Suprapubic skin (tissue), 4 donors: ENCODE measurements around the gene CDKN2B. TPM values are rescaled to one million over a fixed set of nuclear protein-coding genes. Genes with fewer than 3 reads are reported as not detected.

Experiments
- DNase-seq, 2 donors: peaks; one replicate each; pipeline ENCODE4 v3.0.0-alpha.2; 2019; ENCODE audit warnings: low spot score in 2 of 2
- H3K27ac ChIP-seq: fragments of 200-600 bp; sonication (generic); one replicate; pipeline ENCODE4 v1.5.1; 2019
- H3K27me3 ChIP-seq: fragments of 200-600 bp; sonication (generic); one replicate; pipeline ENCODE4 v1.5.1; 2019
- H3K36me3 ChIP-seq: fragments of 200-600 bp; sonication (generic); one replicate; pipeline ENCODE4 v1.5.1; 2019
- H3K4me1 ChIP-seq: fragments of 200-600 bp; sonication (generic); one replicate; pipeline ENCODE4 v1.5.1; 2019
- H3K4me3 ChIP-seq: fragments of 200-600 bp; sonication (generic); one replicate; pipeline ENCODE4 v1.5.1; 2019; ENCODE audit warnings: mild to moderate bottlenecking
- H3K9me3 ChIP-seq: fragments of 200-600 bp; sonication (generic); one replicate; pipeline ENCODE4 v1.5.1; 2019
- EP300 ChIP-seq: sonication (generic); formaldehyde crosslinking; IDR thresholded peaks from one replicate; pipeline ENCODE4 v1.6.1; 2017; ENCODE audit warnings: antibody characterized with exemption
- POLR2A ChIP-seq, 2 donors: fragments of 450-650 bp; IDR thresholded peaks; one replicate each; pipeline ENCODE4 v1.6.1; 2017; ENCODE audit warnings: antibody characterized with exemption in 2 of 2, mild to moderate bottlenecking in 2 of 2, moderate library complexity in 2 of 2
- POLR2AphosphoS5 ChIP-seq, 3 donors: sonication (generic); formaldehyde crosslinking; IDR thresholded peaks; one replicate each; pipeline ENCODE4 v1.6.1; 2017; ENCODE audit warnings: antibody characterized with exemption in 3 of 3
- WGBS: methylation state at CpG from one replicate; pipeline ENCODE4 v1.1.5; 2018; 5-methylcytosine and 5-hydroxymethylcytosine counted together
- total RNA-seq, 4 donors: library from RNA; depleted of rRNA; stranded (reverse); fragments of >200 nt; gene quantifications; one replicate each; pipeline ENCODE4 v1.1.0, GENCODE V29; 2016
- TF ChIP-seq, protein P1 (sequence below), 2 donors: fragments of 200-600 bp in 1 of 2; fragments of 450-650 bp in 1 of 2; sonication (generic) in 1 of 2; IDR thresholded peaks; one replicate each; pipeline ENCODE4 v1.5.1; 2016 to 2019; ENCODE audit warnings: antibody characterized with exemption in 2 of 2, mild to moderate bottlenecking in 1 of 2, moderate library complexity in 1 of 2

CDKN2B gene
- total RNA-seq, 4 donors from 2014 or later = 38.8 to 59.9 (median 51.9) TPM

DNA sequence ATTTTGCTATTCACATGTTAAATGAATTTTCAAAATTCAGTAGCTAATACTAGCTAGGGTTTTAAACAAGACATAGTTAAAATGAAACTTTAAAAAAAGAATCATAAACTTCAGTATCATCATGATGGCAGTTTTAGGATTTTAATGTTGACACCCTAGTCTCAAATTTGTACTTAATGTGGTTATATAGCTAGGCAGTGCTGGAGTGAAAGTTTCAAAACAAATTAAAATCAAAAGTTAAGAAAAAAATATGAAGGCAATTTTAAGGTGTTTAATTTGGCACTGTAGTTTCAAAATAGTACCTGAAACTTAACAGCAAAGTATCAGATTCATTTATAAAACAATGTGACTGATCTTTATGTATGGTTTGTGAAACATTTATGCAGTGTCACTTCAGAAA is 19.3 kb upstream of the CDKN2B start:
- Histone ChIP-seq H3K4me3 (no peak overlapping the region), H3K4me1 (peaks cover 14% of the 10 kb centered on the region), H3K27ac (no peak overlapping the region), H3K36me3 (no peaks in the 10 kb centered on the region), H3K9me3 (no peaks in the 10 kb centered on the region), H3K27me3 (no peaks in the 10 kb centered on the region)
- DNase-seq = no peak
- TF ChIP-seq, protein P1, sequence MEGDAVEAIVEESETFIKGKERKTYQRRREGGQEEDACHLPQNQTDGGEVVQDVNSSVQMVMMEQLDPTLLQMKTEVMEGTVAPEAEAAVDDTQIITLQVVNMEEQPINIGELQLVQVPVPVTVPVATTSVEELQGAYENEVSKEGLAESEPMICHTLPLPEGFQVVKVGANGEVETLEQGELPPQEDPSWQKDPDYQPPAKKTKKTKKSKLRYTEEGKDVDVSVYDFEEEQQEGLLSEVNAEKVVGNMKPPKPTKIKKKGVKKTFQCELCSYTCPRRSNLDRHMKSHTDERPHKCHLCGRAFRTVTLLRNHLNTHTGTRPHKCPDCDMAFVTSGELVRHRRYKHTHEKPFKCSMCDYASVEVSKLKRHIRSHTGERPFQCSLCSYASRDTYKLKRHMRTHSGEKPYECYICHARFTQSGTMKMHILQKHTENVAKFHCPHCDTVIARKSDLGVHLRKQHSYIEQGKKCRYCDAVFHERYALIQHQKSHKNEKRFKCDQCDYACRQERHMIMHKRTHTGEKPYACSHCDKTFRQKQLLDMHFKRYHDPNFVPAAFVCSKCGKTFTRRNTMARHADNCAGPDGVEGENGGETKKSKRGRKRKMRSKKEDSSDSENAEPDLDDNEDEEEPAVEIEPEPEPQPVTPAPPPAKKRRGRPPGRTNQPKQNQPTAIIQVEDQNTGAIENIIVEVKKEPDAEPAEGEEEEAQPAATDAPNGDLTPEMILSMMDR (IDR thresholded peaks at IDR 0.05) = no peak
- TF ChIP-seq EP300 (no peak), POLR2A (IDR thresholded peaks at IDR 0.05) (no peak)

DNA sequence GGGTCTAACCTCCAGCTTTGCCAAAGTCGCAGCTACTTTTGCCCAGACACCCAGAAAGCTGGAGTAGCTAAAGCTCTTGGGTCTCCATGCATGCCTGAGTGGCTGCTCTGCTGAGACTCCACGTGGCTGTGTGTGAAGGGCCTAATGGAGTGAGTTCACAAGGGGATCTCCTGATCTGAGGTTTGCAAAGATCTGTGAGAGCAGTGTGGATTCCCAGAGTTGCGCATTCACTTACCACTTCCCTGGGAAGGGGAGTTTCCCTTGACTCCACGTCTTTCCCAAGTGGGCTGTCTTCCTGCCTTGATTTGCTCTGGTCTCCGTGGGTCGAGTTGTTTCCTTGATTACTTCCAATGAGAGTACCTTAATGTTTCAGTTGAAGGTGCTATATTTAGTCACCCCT is 17.6 kb upstream of the CDKN2B start:
- no peak overlapping the region for H3K27ac ChIP-seq
- H3K4me3 ChIP-seq = no peak overlapping the region
- 60% methylated on average over 6 of the region's 6 CpGs for WGBS
- H3K4me1 ChIP-seq = peaks cover 5% of the 10 kb centered on the region
- H3K36me3 ChIP-seq = no peaks in the 10 kb centered on the region
- H3K9me3 ChIP-seq = no peaks in the 10 kb centered on the region
- no peak for DNase-seq
- no peaks in the 10 kb centered on the region for H3K27me3 ChIP-seq
- no peak for TF ChIP-seq POLR2AphosphoS5 (IDR thresholded peaks at IDR 0.05)
- no peak for TF ChIP-seq EP300
- TF ChIP-seq, protein P1 (IDR thresholded peaks at IDR 0.05) = no peak
- no peak for TF ChIP-seq POLR2A (IDR thresholded peaks at IDR 0.05)

DNA sequence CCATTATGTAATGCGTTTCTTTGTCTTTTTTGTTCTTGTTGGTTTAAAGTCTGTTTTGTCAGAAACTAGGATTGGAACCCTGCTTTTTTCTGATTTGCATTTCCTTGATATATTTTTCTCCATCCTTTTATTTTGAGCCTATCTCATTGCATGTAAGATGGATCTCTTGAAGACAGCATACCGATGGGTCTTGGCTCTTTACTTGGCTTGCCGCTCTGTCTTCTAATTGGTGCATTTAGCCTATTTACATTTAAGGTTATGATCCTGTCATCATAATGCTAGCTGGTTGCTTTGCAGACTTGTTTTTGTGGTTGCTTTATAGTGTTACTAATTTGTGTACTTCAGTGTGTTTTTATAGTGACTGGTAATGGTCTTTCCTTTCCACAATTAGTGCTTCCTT is 13.3 kb upstream of the CDKN2B start:
- H3K36me3 ChIP-seq = no peaks in the 10 kb centered on the region
- TF ChIP-seq POLR2A (IDR thresholded peaks at IDR 0.05) = no peak
- TF ChIP-seq EP300 = no peak
- TF ChIP-seq, protein P1 (IDR thresholded peaks at IDR 0.05) = no peak
- no peak for TF ChIP-seq POLR2AphosphoS5 (IDR thresholded peaks at IDR 0.05)

DNA sequence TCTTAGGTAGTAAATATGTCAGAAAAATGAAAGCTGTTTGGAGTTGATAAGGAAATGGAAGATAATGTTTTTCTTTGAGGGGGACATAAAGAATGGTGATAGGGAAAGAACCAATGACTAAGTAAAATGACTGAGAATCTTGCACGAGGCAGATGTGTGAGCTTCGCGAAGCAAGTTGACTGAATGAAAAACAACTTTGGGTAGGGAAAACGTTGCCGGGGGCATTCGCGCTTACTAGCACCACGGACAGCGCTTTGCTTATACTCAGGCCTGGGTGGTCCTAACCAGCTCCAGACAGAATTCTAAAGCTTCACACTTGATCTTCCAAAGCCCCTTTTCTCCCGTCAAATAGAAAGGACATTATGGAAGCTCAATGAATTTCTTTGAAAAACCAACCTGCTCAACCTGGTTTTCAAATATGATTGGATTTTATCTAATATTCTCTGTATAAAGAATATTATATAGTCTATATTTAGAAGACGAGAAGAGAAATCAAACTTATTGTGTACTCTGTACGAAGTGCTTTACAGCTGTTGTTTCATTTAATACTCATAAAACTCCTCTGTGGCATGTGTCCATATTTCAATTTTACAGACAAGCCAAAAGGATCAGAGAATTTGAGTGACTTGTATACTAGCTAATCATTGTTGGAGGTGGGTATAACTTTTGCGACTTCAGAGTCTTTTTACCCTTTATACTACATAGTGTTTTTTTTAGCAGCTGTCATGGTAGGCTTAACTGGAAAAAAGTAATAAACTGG is 1.9 kb upstream of the CDKN2B start:
- DNase-seq = no peak
- no peak for TF ChIP-seq EP300
- no peak for TF ChIP-seq POLR2A (IDR thresholded peaks at IDR 0.05)
- TF ChIP-seq POLR2AphosphoS5 (IDR thresholded peaks at IDR 0.05) = no peak
- TF ChIP-seq, protein P1 (IDR thresholded peaks at IDR 0.05) = no peak
- peaks cover 19% of the 10 kb centered on the region for H3K27me3 ChIP-seq
- peaks cover 27% of the 10 kb centered on the region for H3K4me1 ChIP-seq
- 27% methylated on average over 13 of the region's 13 CpGs for WGBS
- H3K9me3 ChIP-seq = no peaks in the 10 kb centered on the region
- no peak overlapping the region for H3K27ac ChIP-seq
- H3K36me3 ChIP-seq = no peaks in the 10 kb centered on the region
- H3K4me3 ChIP-seq = no peak overlapping the region

More for the DNA sequence above, 13.3 kb upstream of the CDKN2B start:
- WGBS = 97% methylated on average over 3 of the region's 3 CpGs
- Histone ChIP-seq H3K4me3 (no peak overlapping the region), H3K27me3 (no peaks in the 10 kb centered on the region), H3K27ac (no peak overlapping the region), H3K4me1 (no peaks in the 10 kb centered on the region), H3K9me3 (no peaks in the 10 kb centered on the region)
- no peak for DNase-seq

DNA sequence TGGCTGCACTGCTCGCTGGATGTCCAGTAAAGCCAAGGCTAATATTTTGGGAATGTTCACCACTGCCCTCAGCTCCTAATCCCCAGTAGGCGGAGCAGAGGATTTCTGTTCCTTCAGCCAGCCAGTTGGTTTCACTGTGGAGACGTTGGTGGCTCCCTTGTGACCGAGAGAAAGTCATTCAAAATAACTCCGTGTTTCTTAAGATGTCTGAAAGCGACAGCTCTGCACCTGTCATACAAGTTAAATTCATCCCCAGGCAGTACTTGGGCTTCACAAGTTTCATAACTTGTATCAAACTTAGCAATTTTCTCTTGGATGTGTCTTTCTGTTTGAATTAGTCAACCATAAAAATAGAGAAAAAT is 382 bp upstream of the CDKN2B start:
- WGBS = 2% methylated on average over 6 of the region's 6 CpGs
- H3K4me1 ChIP-seq = peaks cover 38% of the 10 kb centered on the region
- TF ChIP-seq POLR2AphosphoS5 (IDR thresholded peaks at IDR 0.05) = no peak
- TF ChIP-seq POLR2A (IDR thresholded peaks at IDR 0.05) = no peak
- no peak for TF ChIP-seq EP300
- TF ChIP-seq, protein P1 (IDR thresholded peaks at IDR 0.05) = no peak
- peak overlapping the region; percentile 55 for H3K4me3 ChIP-seq
- no peaks in the 10 kb centered on the region for H3K9me3 ChIP-seq
- no peaks in the 10 kb centered on the region for H3K36me3 ChIP-seq
- peak overlapping the region; percentile 79 for H3K27ac ChIP-seq
- H3K27me3 ChIP-seq = peaks cover 34% of the 10 kb centered on the region
- no peak for DNase-seq
